Stimulated activated CD4-positive, alpha-beta T cell treated with anti-CD3 and anti-CD28 coated beads, Interleukin-1b, Interleukin-23, amount 100 ng/mL, for 48 hours (primary cell): Measurements from ENCODE around the gene BAIAP2.

Source experiments
- DNase-seq: peaks from one replicate; pipeline ENCODE4 v3.0.0-alpha.2; 2020

BAIAP2 gene

DNA sequence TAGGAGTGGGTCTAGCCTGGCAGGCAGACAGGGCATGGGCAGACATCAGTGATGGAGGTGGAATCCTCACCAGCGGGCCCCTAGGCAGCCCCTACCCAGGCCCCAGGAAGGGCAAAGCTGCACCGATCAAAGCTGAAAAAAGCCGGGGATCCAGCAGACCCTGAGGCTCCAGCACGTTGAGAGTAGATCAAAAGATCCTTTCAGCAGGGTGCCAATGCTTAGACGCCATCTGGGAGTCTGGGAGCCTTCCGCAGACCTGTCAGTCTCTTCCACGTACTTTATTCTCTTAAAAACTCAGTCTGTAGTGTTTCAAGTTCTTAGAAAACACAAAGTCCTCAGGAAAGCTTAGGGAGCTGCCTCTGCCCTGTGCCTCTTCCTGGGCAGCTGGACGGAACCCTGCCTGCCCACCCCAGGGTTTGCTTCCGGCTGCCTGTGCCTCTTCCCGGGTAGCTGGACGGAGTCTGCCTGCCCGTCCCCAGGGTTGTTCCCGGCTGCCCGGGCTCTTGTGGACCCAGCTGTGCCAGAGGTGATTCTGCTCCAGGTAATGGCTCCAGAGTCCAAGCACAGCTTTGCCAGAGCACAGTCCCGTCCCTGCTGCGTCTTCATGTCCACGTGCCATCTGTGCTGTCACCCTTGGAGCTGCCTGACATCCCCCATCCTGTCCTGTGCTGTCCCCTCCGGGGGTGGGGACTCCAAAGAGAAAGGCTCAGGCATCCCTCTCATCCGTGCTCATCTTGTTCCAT is 79.6 kb downstream of the BAIAP2 start:
- no peak for DNase-seq

DNA sequence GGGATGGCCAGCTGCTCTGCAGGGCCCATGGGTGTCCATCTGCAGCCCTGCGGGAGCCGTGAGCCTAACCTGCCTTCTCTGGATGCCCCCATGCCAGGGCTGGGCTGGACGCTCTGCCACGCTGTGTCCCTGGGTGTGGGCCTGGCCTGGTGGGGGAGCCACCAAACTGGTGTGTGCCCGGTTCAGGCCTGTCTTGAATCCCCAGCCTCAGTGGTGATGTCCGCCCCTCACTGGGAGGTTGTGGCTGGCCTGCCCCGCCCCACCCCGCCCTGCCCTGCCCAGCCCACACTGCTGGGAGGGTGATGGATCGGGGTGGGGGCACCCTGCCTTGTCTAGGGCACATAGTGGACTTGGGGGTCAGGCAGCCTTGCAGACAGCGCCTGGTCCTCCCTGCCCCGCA is 80.3 kb downstream of the BAIAP2 start:
- DNase-seq: no peak

DNA sequence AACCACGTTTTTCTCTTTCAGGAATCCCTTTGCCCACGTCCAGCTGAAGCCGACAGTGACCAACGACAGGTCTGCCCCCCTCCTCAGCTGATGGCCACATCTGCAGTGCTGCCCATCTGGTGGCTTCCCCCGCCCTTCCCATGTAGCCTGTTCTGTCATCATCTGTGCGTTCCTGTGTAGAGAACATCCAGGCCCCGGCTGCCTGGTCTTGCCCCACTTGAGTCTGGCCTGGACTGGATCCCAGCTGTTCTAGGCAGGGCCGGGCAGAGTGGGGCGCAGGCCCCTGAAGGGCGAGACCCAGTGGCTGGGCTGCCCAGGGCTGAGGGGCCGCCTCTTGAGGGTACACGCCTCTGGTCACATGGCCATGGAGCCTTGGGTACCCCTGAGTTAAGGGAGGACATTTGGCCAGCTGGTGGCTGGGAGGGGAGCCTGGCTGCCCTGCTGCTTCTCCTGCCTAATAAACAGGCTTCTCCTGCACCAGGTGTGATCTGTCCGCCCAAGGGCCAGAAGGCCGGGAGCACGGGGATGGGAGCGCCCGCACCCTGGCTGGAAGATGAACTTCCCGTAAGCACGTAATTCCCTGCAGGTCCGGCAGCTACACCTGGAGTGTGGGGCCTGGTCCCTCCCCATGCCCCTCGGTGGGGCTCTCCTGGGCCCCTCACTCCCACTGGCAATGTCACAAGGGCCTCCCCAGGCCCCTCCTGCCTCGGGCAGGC is 81.0 kb downstream of the BAIAP2 start:
- no peak for DNase-seq

DNA sequence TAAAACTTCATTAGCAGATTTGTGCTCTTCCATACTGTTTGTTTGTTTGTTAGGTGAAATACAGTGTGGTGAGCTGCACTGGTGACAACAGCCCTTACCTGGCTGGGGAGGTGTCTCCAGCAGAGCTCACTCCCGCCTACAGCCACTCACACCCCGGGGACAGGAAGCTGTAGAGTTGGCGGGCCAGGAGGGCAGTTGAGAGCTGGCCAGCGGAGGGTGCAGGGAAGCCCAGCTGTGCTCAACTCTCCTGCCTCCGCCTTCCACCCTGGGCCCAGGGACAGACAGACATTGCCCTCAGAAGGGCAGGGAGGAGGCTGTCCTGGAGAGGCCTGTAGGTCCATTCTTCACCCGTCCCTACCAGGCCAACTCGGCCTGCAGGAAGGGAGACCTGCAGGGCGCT is 81.8 kb downstream of the BAIAP2 start:
- no peak for DNase-seq

DNA sequence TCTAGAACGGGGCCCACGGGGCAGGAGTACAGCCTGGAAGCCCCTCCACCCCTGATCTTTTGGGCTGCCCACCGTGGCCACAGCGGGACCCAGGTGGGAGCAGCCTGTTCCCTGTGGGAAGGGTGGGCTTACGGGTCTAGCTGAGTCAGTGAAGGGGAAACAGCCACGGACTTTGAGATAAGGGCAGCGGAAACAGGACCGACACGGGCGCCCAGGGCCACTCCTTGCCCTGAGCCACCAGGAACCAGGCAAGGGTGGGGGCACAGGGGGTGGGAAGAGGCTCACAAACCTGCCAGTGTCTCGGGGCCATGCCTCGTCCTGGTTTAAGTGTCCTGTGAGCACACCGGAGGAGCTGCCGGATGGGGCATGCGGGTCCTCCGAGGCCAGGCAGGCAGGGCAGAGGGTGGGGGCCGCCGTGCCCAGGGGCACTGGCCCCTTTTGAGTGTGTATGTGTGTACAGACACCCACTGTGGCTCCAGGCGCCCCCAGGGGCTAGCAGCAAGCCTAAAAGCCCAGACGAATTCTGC is 82.8 kb downstream of the BAIAP2 start:
- DNase-seq: no peak

DNA sequence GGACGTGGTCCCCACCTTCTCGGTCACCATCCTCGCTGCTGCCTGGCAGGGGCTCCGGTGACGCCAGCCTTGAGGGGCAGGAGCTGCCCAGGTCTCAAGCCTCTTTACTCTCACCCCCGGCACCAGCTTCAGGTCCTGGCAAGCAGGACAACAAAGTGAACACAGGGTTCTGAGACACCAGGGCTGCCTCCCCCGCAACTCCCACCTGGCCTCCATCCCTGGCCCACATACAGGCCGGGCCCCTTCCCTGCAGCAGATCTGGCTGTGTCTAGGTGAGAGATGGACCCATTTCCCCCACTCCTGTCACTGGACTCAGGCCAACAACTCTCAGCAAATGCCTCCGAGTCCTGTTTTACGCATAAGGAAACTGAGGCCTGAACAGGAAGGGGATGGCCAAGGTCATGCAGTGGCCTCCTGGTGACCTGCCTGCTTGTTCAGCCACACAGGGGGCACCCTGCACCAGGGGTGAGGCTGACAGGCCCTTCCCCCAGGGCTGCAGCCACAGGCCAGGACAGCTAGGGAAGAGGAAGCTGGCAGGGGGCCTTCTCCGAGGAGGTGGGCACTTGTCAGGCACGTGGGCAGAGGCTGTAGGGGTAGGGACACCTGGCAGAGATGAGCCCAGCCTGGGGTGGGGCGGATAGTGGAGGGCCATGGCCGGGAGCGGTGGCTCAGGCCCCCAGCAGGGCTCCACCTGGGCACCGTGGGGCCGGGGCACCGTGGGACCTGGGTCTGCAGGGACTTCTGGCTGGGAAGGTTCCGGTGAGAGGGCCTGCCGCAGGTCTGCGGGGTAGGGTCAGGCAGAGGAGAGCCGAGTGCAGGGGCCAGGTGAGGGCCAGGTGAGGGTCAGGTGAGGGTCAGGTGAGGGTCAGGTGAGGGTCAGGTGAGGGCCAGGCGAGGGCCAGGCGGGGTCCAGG is 83.6 kb downstream of the BAIAP2 start:
- no peak for DNase-seq

DNA sequence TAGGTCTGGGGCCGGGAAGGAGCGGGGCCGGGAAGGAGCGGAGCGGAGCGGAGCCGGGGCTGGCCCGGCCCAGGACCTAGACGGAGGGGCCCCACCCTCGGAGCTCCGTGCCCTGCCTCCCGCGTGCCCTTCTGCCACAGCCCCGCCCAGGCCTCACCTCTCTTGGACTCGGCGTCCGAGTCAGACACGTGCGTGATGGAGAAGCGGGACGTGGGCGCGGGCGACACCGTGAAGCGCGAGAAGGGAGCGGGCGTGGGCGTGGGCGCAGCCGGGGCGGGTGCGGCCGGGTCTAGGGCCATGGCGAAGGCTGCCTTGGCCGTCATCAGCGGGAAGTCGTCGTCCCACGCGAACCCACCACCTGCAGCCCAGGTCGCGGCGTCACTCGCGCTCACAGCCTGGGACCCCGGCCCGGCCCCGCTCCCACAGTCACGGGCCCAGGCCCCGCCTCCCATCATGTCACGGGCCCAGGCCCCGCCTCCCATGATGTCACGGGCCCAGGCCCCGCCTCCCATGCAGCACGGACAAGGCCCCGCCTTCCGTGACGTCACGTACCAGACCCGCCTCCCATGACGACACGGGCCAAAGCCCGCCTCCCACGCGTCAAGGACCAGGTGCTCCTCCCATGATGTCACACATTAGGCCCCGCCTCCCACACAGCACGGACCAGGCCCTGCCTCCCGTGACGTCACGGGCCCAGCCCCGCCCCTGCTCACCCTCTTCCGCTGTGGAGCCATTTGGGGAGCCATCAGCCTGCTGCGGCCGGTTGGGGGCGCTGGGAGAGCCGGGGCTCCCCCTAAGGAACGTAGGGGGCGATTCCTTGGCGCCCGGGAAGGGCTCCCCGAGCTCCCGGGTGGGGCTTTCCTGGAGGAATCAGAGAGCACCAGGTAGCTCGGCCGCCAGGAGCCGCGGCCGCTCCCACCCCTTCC is 84.5 kb downstream of the BAIAP2 start:
- peak; percentile 92 for DNase-seq

DNA sequence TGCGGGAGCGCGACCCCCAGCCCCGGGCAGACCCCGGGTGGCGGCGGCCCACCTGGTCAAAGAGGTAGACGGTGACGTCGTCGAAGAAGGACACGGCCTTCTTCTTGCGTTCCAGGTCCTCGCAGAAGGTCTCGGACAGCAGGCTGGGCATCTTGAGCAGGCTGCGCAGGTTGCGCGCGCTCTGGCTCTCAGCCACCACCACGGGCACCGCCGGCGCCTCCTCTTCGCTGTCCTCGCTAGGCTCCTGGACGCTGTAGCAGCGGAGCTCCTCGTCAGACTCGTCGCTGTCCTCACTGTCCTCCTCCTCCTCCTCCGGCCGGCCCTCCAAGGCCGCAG is 85.2 kb downstream of the BAIAP2 start:
- no peak for DNase-seq

DNA sequence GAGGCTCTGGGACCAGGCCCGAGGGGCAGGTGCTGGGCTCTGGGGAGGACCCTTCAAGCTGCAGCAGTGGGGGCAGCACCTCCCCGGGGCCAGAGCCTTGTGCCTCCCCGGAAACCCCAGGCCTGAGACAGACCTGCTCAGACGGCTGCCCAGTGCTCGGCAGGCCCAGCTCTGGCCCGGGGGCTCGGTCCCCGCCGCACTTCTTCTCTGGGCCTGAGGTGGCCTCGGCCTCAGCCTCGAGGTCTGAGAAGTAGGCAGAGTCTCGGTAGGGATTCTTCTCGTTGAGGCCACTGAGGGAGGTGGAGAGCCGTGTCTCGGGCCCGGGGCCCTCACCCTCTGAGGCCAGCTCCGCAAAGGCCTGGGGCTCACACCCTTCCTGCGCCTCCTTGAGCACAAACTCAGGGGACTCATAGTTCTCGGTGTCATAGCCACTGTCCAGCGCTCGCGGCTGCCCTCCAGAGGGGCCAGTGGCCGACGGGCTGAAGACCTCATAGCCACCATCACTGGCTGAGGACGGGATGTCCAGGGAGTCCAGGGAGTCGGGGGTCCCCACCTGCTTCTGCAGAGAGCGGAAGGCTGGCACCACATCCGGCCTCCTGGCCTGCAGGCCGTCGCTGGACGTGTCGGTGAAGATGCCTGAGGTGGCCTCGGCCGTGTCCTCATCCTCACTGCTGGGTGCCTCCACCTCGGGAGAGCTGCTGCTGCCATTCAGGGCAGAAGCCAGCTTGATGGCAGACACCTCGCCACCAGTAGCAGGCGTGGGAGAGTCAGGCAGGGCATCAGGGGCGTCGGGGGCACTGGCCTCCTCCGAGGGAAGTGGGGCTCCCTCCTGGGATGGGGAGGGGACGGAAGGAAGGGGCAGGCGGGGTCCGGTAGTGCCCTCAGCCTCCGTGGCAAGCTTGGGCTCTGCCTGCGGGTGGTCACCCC is 86.0 kb downstream of the BAIAP2 start:
- no peak for DNase-seq

DNA sequence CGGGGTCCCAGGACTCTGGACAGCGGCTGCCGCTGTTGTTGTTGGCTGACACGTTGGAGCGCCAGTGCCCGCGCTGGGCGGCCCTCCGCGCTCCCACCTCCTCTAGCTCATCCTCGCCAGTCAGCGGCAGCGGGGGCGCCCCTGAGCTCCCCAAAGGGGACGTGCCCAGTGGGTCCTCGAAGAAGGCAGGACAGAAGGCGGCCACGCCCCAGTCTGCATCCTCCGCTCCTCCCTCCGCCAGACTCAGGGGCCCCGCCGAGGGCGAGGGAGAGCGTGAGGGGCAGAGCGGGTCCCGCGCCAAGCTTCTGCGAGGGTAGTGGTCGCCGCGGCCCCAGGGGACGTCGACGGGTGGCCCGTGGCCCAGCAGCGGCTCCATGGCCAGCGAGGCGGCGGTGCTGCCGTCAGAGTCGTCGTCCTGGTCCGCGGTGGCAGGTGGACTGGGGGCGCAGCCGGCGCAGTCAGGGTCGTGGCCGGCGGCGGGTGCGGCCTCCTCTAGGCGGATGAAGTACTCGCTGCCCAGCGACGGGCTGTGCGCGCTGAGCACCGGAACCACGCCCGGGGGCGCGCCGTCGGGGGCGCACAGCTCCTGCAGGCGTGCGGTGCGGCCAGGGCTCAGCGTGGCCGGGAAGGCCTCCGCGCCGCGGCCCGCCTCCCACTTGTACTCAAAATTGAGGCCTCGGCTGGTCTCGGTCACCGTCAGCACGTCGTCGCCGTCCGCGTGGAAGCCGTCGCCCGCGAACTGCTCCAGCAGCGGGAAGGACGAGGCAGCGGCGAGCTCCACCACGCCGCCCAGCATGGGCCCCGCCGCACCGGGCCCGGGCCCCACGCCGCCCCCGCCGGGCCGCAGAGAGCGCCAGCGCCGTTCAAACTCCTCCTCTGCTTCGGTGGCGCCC is 87.1 kb downstream of the BAIAP2 start:
- DNase-seq: no peak

DNA sequence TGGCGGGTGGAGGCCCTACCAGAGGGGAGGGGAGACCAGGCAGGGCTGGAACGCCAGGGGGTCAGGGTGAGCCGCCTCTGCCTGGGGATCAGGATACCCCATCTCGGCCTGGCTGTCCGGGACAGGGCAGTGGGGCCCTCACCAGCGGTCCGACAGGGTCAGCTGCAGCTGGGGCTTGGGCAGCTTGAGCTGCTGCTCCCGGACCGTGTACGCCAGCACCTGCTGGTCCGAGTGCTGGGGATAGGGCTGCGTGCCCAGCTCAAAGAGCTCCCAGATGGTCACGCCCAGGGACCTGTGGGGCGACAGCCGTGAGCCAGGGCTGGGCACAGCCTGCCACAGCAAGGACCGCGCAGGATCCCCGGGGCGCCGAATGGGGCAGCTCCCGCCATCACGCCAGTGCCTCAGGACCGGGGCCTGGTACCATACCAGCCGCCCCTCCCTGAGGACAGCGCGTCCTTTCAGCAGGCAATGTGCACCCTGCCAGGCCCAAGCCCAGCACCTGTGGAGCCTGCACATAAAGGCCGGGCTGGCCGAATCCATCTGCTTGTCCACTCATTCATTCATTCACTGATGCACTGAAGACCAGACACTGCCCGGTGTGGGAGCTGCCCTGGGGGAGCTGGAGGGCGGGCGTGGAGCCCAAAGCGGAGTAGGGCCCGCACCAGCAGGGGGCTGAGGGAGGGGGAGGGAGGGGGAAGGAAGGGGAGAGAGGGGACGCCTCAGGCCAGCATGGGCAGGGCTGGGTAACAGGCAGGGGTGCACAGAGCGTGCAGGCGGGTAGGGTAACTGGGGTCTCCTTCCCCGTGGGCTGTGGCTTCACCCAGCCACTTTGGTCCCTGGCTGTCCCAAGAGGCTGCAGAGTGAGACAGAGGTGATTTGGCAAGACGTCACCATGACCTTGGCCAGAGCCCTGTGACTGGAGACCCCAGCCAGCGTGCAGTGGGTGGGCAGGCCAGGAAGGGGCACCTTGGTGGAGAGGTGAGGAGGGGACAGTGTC is 88.4 kb downstream of the BAIAP2 start:
- DNase-seq: no peak

DNA sequence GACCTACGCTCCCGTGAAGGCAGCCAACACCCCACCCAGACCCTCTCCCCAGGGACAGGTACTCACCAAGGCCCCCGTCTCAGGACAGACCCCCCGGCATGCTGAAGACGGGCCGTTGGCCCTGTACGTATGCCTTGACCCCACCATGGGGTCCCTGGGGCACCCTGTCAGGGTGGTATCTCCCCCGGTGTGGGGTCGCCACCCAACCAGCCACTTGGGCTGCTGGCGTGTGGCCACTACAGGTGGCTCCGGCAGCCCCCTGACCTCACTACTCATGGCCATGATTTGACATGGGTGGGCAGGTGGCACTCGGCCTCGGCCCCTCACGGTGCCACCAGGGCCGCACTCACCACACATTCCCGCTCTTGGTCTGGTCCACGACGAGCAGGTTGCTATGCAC is 89.4 kb downstream of the BAIAP2 start:
- DNase-seq: no peak

DNA sequence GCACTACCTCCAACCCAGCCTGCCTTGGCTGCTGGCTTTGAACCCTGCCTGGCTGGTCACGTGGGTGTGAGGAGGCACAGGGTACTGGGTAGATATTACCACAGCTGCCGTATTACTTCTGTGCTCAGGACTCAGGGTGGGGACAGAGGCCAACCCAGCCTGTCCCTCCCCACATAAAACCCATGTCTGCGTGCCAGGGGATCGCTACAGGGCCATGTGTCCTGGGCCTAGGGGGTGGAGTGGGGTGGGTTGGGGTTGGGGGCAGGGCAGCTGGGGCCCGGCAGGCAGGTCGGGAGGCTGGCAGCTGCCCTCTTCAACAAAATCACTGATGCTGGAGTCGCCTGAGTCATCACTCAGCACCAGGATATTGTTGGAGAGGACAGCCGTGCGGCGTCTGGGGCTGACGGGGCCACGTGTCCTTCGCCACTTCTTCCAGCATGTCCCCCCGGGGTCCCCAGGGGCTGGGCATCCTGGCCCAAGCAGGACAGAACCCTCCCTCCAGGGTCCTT is 90.7 kb downstream of the BAIAP2 start:
- DNase-seq: no peak

DNA sequence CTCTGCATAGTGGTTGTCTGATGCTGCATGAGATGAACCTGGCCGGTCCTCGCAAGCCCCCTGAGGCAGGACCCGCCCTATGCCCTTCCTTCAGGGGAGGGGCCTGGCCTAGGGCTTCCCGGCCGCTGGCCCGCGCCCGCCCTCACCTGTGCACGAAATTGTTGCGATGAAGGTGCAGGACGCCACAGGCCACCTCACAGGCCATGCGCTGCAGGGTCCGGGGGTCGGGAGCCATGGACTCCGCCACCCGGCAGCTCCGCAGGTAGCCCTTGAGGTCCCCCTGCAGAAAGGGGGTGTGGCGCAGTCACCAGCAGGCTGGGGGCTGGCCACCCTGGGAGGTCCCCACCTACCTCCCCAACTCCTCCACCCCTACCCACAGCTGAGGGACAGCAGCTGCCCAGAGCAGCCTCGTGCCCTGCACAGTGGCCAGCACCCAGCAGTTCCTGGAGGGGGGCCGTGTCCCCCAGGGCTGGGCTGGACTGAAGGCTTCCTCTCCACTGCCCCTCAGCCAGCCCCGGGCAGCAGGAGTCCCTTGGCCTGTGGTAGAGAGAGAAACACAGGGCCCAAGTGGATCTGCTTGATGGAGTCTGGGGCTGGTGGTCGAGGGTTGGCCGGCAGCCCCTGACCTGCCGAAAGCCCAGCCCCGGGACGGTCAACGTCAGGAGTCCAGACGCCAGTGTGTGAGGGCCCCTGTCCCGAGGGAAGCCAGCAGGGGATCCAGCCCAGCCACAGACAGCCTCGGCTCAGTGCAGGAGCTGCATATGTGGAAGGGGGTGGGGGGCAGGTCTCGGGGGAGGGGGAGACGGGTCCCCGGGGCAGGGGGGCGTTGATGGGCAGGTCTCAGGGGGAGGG is 91.6 kb downstream of the BAIAP2 start:
- DNase-seq: no peak

DNA sequence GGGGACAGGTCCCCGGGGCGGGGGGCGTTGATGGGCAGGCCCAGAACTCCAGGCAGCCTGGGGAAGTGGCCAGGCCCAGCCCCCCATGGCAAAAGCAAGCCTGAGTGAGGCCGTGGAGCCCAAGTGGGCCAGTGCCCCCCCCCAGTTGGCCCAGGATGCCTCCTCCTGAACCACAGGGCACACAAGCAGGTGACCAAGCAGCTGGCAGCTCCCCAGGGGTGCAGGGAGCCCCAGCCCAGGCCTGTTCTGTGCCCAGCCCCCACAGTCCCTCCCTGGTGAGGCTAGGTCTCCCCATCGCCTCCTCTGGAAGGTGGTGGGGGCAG is 92.1 kb downstream of the BAIAP2 start:
- no peak for DNase-seq

DNA sequence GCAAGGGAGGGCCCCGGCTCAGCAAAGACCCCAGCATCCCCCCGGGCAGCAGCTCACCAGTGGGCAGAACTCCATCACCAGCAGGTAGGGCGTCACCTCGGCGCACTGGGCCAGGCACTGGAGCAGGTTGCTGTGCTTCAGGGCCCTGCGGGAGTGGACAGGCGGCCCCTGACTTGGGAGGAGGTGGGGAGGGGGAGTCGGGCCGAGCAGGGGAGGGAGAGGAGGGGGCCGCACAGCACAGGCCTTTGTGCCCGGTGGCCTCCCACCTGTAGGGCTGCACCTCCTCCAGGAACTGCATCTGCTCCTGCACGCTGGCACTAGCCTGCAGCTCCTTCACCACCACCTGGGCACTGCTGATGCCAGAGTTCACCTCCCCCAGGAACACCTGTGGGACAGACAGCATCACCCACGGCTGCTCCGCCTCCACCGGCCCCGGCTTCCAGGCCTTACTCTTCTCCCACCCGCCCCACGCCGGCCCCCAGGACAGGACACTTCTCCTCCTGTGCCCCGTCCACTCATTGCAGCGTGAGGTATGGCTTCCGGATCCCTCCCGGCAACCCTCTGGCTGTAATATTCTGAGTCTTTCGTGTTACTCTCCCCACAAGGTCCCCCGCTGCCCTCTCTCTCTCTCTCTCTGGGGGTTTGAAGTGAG is 92.7 kb downstream of the BAIAP2 start:
- no peak for DNase-seq

DNA sequence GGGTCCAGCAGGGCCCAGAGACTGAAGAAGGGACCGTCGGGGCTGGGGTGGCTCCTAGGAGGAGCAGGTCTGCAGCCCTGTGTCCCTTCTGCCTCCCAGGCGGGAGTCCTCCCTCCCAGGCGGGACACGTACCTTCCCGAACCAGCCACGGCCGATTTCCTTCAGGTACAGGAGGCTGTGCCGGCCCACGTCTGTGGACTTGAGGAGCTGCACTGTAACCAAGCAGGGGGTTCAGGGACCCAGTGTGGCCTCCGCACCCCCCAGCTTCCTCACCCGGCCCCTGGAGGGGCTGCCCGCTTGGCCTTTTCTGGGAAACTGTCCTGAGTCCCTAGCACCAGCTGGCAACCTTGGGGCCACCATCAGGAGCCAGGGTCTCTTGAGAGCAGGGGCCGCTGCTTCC is 93.4 kb downstream of the BAIAP2 start:
- no peak for DNase-seq
